Smooth muscle cell (in vitro differentiated cells): ENCODE data around the gene ABCA2. TPM values are rescaled to one million over a fixed set of nuclear protein-coding genes. Genes with fewer than 3 reads are reported as not detected.

Experiments
- DNase-seq: peaks from one replicate; lab custom pipeline; 2025; ENCODE audit not compliant: unreplicated experiment; lab: John Stamatoyannopoulos, UW
- H2AFZ ChIP-seq: fragments of 200-600 bp; sonication (generic); 2 replicates; pipeline ENCODE4 v1.6.0; 2016; ENCODE audit warnings: antibody characterized with exemption, low read depth, mild to moderate bottlenecking
- H3F3A ChIP-seq: fragments of 200-600 bp; sonication (generic); 2 replicates; pipeline ENCODE4 v1.6.0; 2017; ENCODE audit warnings: antibody characterized with exemption, low read depth
- H3K27ac ChIP-seq: fragments of 200-600 bp; sonication (generic); 2 replicates; pipeline ENCODE4 v1.5.1; 2016; ENCODE audit warnings: low read depth, mild to moderate bottlenecking
- H3K27me3 ChIP-seq: fragments of 200-600 bp; sonication (generic); 2 replicates; pipeline ENCODE4 v1.6.1; 2016; ENCODE audit warnings: low read depth, mild to moderate bottlenecking
- H3K36me3 ChIP-seq: fragments of 200-600 bp; sonication (generic); 2 replicates; pipeline ENCODE4 v1.5.1; 2016; ENCODE audit warnings: low read depth
- H3K4me1 ChIP-seq: fragments of 200-600 bp; sonication (generic); 2 replicates; pipeline ENCODE4 v1.5.1; 2016; ENCODE audit warnings: low read depth
- H3K4me2 ChIP-seq: fragments of 200-600 bp; sonication (generic); 2 replicates; pipeline ENCODE4 v1.6.0; 2016; ENCODE audit warnings: mild to moderate bottlenecking
- H3K4me3 ChIP-seq: fragments of 200-600 bp; sonication (generic); 2 replicates; pipeline ENCODE4 v1.5.1; 2016; ENCODE audit warnings: mild to moderate bottlenecking
- H3K79me2 ChIP-seq: fragments of 200-600 bp; sonication (generic); 2 replicates; pipeline ENCODE4 v1.6.0; 2016; ENCODE audit warnings: low read depth, mild to moderate bottlenecking
- H3K9ac ChIP-seq: fragments of 200-600 bp; sonication (generic); 2 replicates; pipeline ENCODE4 v1.6.0; 2016; ENCODE audit warnings: low read depth
- H3K9me3 ChIP-seq: fragments of 200-600 bp; sonication (generic); replicated peaks from 2 replicates; pipeline ENCODE4 v1.5.1; 2016; ENCODE audit warnings: low read depth
- H4K20me1 ChIP-seq: fragments of 200-600 bp; sonication (generic); 2 replicates; pipeline ENCODE4 v1.6.0; 2016; ENCODE audit warnings: low read depth
- WGBS: methylation state at CpG from one replicate; pipeline ENCODE4 v1.1.7; 2016; ENCODE audit warnings: low lambda C conversion rate; 5-methylcytosine and 5-hydroxymethylcytosine counted together
- polyA plus RNA-seq: library from polyadenylated mRNA; unstranded; fragments of >200 nt; fragmentation: Nextera tagmentation; extraction: Ambion mirVana; gene quantifications from 2 replicates; pipeline ENCODE4 v1.2.1, GENCODE V29; 2016
- total RNA-seq: library from RNA; depleted of rRNA; stranded (reverse); fragments of >200 nt; gene quantifications from 2 replicates; pipeline ENCODE4 v1.2.3, GENCODE V29; 2014
- TF ChIP-seq, protein P1 (sequence below): fragments of 200-600 bp; sonication (generic); IDR thresholded peaks from 2 replicates; pipeline ENCODE4 v1.5.1; 2017; ENCODE audit warnings: borderline replicate concordance, mild to moderate bottlenecking, antibody characterized with exemption; ENCODE audit not compliant: insufficient read depth, poor library complexity, severe bottlenecking

Gene ABCA2
- total and polyA plus RNA-seq, 2 experiments from 2014 or later = 15.9 to 26.2 TPM

DNA sequence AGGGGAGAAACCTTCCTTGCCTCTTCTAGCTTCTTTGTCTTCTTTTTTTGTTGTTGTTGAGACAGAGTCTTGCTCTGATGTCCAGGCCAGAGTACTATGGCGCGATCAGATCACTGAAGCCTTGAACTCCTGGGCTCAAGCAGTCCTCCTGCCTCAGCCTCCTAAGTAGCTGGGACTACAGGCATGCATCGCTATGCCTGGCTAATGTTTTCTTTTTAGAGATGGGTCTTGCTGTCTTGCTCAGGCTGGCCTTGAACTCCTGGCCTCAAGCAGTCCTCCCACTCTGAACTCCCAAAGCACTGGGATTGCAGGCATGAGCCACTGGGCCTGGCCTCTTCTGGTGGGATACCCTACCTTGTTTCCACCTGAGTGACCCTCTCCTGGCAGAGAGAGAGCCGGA lies 39.2 kb downstream of the ABCA2 start:
- DNase-seq = no peak
- H3K9ac ChIP-seq = no peak overlapping the region
- peaks cover 3% of the 10 kb centered on the region for H3F3A ChIP-seq
- H3K4me2 ChIP-seq = no peak overlapping the region
- peaks cover 27% of the 10 kb centered on the region for H3K27me3 ChIP-seq
- no peaks in the 10 kb centered on the region for H3K79me2 ChIP-seq
- peaks cover 6% of the 10 kb centered on the region for H3K4me1 ChIP-seq
- TF ChIP-seq, protein P1, sequence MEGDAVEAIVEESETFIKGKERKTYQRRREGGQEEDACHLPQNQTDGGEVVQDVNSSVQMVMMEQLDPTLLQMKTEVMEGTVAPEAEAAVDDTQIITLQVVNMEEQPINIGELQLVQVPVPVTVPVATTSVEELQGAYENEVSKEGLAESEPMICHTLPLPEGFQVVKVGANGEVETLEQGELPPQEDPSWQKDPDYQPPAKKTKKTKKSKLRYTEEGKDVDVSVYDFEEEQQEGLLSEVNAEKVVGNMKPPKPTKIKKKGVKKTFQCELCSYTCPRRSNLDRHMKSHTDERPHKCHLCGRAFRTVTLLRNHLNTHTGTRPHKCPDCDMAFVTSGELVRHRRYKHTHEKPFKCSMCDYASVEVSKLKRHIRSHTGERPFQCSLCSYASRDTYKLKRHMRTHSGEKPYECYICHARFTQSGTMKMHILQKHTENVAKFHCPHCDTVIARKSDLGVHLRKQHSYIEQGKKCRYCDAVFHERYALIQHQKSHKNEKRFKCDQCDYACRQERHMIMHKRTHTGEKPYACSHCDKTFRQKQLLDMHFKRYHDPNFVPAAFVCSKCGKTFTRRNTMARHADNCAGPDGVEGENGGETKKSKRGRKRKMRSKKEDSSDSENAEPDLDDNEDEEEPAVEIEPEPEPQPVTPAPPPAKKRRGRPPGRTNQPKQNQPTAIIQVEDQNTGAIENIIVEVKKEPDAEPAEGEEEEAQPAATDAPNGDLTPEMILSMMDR = no peak
- no peak overlapping the region for H2AFZ ChIP-seq
- no peak overlapping the region for H3K4me3 ChIP-seq
- no peaks in the 10 kb centered on the region for H3K36me3 ChIP-seq
- no peak overlapping the region for H3K27ac ChIP-seq
- 99% methylated on average over 4 of the region's 4 CpGs for WGBS
- H4K20me1 ChIP-seq = no peaks in the 10 kb centered on the region
- no peaks in the 10 kb centered on the region for H3K9me3 ChIP-seq

DNA sequence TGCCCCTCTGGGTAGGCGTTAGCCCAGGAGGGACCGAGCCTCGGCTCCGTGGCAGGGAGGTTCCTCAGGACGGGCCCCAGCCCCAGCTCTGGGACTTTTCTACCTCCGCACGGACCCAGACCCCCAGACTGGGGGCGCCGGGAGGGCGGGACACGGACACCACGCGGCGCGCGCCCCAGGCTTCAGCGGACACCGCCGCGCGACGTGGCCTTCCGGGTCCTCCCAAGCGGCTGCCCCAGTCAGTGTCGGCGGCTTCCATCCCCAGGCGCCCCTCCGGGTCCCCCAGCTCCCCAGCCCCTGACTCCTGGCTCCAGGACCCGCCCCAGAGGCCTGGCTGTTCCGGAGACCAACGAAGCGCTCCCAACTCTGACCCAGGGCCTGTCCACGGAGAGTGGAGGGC lies 42.2 kb downstream of the ABCA2 start:
- Histone ChIP-seq H3K9ac (no peak overlapping the region), H3K36me3 (no peaks in the 10 kb centered on the region), H3K27me3 (peaks cover 29% of the 10 kb centered on the region), H3K9me3 (no peaks in the 10 kb centered on the region), H3K4me3 (no peak overlapping the region), H3K27ac (no peak overlapping the region), H3K79me2 (no peaks in the 10 kb centered on the region), H3K4me2 (peak overlapping the region; percentile 61), H3K4me1 (no peaks in the 10 kb centered on the region), H2AFZ (no peak overlapping the region), H4K20me1 (no peaks in the 10 kb centered on the region), H3F3A (no peaks in the 10 kb centered on the region)
- TF ChIP-seq, protein P1 = no peak
- no peak for DNase-seq
- WGBS = 64% methylated on average over 5 of the region's 33 CpGs

DNA sequence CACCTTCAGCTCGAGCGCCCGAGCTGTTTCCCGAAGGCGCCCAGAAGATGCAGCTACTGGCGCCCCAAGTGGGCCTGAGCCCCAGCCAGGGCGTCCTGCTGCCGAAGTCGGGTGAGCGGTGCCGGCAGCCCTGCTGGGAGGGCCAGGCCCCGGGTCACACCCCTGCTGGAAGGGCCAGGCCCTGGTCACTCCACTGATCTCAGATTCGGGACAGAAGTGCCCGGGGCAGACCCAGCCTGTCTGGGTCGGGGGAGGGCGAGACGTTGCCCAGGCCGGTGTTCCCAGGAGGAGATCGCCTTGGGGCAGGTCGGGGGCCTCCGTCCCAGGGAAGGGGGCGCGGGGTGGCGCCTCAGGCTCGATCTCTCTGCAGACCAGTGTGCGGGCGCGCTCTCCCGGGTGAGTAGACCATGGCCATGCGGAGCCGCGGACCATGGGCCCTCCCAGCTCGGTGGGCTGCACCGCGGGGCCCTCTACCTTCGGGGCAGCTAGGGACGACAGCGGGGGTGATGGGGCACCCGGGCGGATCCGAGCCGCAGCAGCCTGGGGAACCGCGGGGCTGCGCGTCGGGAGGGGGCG lies 42.9 kb downstream of the ABCA2 start:
- H2AFZ ChIP-seq = no peak overlapping the region
- H3K27ac ChIP-seq = no peak overlapping the region
- peak overlapping the region; percentile 7 for H3K4me3 ChIP-seq
- H3K9ac ChIP-seq = no peak overlapping the region
- DNase-seq = no peak
- H3K4me1 ChIP-seq = no peaks in the 10 kb centered on the region
- H3K79me2 ChIP-seq = no peaks in the 10 kb centered on the region
- WGBS = 25% methylated on average over 18 of the region's 48 CpGs
- no peaks in the 10 kb centered on the region for H3F3A ChIP-seq
- H3K27me3 ChIP-seq = peaks cover 29% of the 10 kb centered on the region
- H4K20me1 ChIP-seq = no peaks in the 10 kb centered on the region
- TF ChIP-seq, protein P1 = no peak
- H3K36me3 ChIP-seq = no peaks in the 10 kb centered on the region
- H3K4me2 ChIP-seq = peak overlapping the region; percentile 61
- no peaks in the 10 kb centered on the region for H3K9me3 ChIP-seq

DNA sequence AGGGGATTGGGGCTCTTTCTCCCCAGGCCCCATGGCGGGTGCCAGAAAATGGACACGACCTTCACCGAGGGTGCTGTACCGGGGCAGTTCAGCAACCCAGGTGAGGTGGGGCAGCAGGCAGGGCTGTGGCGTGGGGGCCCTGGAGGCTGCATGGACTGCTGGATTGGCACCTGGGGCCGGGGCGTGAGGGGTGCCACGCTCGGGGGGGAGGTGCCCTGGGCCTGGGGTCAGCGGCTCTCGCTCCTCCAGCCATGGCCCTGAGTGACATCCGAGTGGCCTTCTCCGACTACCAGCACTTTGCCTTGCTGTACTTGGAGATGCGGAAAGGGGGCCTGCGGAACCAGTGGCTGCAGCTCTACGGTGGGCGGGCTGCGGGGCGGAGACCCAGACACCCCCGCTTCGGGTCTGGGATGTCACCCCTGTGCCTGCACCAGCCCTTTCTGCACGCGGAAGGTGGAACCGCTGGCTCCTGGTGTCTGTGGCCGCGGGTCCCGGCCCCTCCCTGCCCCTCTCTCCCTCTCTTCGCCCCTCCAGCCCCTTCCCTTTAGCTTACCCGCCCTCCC lies 43.5 kb downstream of the ABCA2 start:
- Histone ChIP-seq H3K27ac (no peak overlapping the region), H3K79me2 (no peaks in the 10 kb centered on the region), H3F3A (no peaks in the 10 kb centered on the region), H3K36me3 (no peaks in the 10 kb centered on the region), H2AFZ (no peak overlapping the region), H3K4me3 (no peak overlapping the region), H3K9ac (no peak overlapping the region), H3K4me2 (peak overlapping the region; percentile 61), H3K4me1 (no peaks in the 10 kb centered on the region), H3K9me3 (no peaks in the 10 kb centered on the region), H3K27me3 (peaks cover 29% of the 10 kb centered on the region), H4K20me1 (peaks cover 2% of the 10 kb centered on the region)
- DNase-seq = no peak
- TF ChIP-seq, protein P1 = no peak
- 85% methylated on average over 18 of the region's 29 CpGs for WGBS
